Endothelial cell (in vitro differentiated cells): ENCODE measurements around the gene ZDHHC19. TPM values are rescaled to one million over a fixed set of nuclear protein-coding genes. Genes with fewer than 3 reads are reported as not detected.
"Not testable (repeated sequence)": the region's sequence is repeated elsewhere in the genome, so short reads cannot be mapped to it uniquely, and the experiment has no call there.

Source experiments
- DNase-seq: peaks from one replicate; pipeline ENCODE4 v3.0.0; 2021; ENCODE audit warnings: low spot score
- H3K27ac Mint-ChIP-seq: one replicate; pipeline ENCODE4 v1.8.0; 2021; ENCODE audit warnings: mixed read lengths, inconsistent platforms; ENCODE audit not compliant: unreplicated experiment
- H3K27me3 Mint-ChIP-seq: one replicate; pipeline ENCODE4 v1.8.0; 2021; ENCODE audit warnings: mild to moderate bottlenecking, moderate library complexity, mixed read lengths, inconsistent platforms; ENCODE audit not compliant: unreplicated experiment
- H3K36me3 Mint-ChIP-seq: one replicate; pipeline ENCODE4 v1.8.0; 2021; ENCODE audit warnings: mild to moderate bottlenecking, low read depth, mixed read lengths, inconsistent platforms; ENCODE audit not compliant: unreplicated experiment
- H3K4me1 Mint-ChIP-seq: one replicate; pipeline ENCODE4 v1.8.0; 2021; ENCODE audit warnings: mild to moderate bottlenecking, mixed read lengths, inconsistent platforms; ENCODE audit not compliant: unreplicated experiment
- H3K4me3 Mint-ChIP-seq: one replicate; pipeline ENCODE4 v1.8.0; 2021; ENCODE audit warnings: mild to moderate bottlenecking, mixed read lengths, inconsistent platforms; ENCODE audit not compliant: unreplicated experiment
- H3K9me3 Mint-ChIP-seq: one replicate; pipeline ENCODE4 v1.8.0; 2021; ENCODE audit warnings: mixed read lengths, inconsistent platforms; ENCODE audit not compliant: unreplicated experiment
- CTCF ChIP-seq: fragments of 200-600 bp; sonication (generic); IDR thresholded peaks from one replicate; pipeline ENCODE4 v1.5.0; 2021; ENCODE audit warnings: antibody characterized with exemption; ENCODE audit not compliant: unreplicated experiment
- total RNA-seq: library from RNA; stranded (reverse); fragmentation: NEBNext Ultra II Directional; extraction: Animal tissue kit (Norgen Biotek cat#: 25700); gene quantifications from one replicate; pipeline ENCODE4 v1.2.1, GENCODE V29; 2021; ENCODE audit not compliant: unreplicated experiment

Gene ZDHHC19
- total RNA-seq, 1 donor from 2014 or later = 0.82 TPM

GRCh38 chr3:196175722-196176121, 35.5 kb downstream of the ZDHHC19 start:
- peaks cover 2% of the 10 kb centered on the region for H3K27me3 Mint-ChIP-seq
- H3K4me1 Mint-ChIP-seq = no peaks in the 10 kb centered on the region
- TF ChIP-seq CTCF = no peak
- no peak overlapping the region for H3K27ac Mint-ChIP-seq
- no peaks in the 10 kb centered on the region for H3K36me3 Mint-ChIP-seq
- no peak for DNase-seq
- H3K9me3 Mint-ChIP-seq = no peaks in the 10 kb centered on the region
- no peak overlapping the region for H3K4me3 Mint-ChIP-seq

- TF ChIP-seq CTCF = no peak
Measured at GRCh38 chr3:196175116-196175625, 36.0 kb downstream of the ZDHHC19 start.

GRCh38 chr3:196174652-196175051, 36.5 kb downstream of the ZDHHC19 start:
- Mint-ChIP-seq H3K36me3 (no peaks in the 10 kb centered on the region), H3K9me3 (no peaks in the 10 kb centered on the region), H3K27me3 (peaks cover 2% of the 10 kb centered on the region), H3K4me3 (no peak overlapping the region), H3K4me1 (no peaks in the 10 kb centered on the region), H3K27ac (no peak overlapping the region)
- no peak for TF ChIP-seq CTCF
- DNase-seq = no peak

More at GRCh38 chr3:196175116-196175625, 36.0 kb downstream of the ZDHHC19 start:
- no peaks in the 10 kb centered on the region for H3K4me1 Mint-ChIP-seq
- H3K27me3 Mint-ChIP-seq = peaks cover 2% of the 10 kb centered on the region
- no peak overlapping the region for H3K27ac Mint-ChIP-seq
- no peak overlapping the region for H3K4me3 Mint-ChIP-seq
- DNase-seq = no peak
- H3K9me3 Mint-ChIP-seq = no peaks in the 10 kb centered on the region
- no peaks in the 10 kb centered on the region for H3K36me3 Mint-ChIP-seq

GRCh38 chr3:196170296-196170695, 40.9 kb downstream of the ZDHHC19 start:
- H3K27me3 Mint-ChIP-seq, H3K9me3 Mint-ChIP-seq, H3K27ac Mint-ChIP-seq, H3K36me3 Mint-ChIP-seq, H3K4me3 Mint-ChIP-seq, DNase-seq, H3K4me1 Mint-ChIP-seq: not testable (repeated sequence)

GRCh38 chr3:196169836-196170240, 41.4 kb downstream of the ZDHHC19 start:
- H3K9me3 Mint-ChIP-seq = no peaks in the 10 kb centered on the region
- H3K27ac Mint-ChIP-seq = no peak overlapping the region
- H3K27me3 Mint-ChIP-seq = peaks cover 2% of the 10 kb centered on the region
- H3K4me1 Mint-ChIP-seq = no peaks in the 10 kb centered on the region
- no peak overlapping the region for H3K4me3 Mint-ChIP-seq
- DNase-seq = no peak
- TF ChIP-seq CTCF = no peak
- no peaks in the 10 kb centered on the region for H3K36me3 Mint-ChIP-seq
